ENCODE measurements around the gene CADM2. TPM values are rescaled to one million over a fixed set of nuclear protein-coding genes. Genes with fewer than 3 reads are reported as not detected.

Gene CADM2
- total and polyA plus RNA-seq, 2 experiments from 2014 or later = 13.3 to 47.5 TPM

DNA sequence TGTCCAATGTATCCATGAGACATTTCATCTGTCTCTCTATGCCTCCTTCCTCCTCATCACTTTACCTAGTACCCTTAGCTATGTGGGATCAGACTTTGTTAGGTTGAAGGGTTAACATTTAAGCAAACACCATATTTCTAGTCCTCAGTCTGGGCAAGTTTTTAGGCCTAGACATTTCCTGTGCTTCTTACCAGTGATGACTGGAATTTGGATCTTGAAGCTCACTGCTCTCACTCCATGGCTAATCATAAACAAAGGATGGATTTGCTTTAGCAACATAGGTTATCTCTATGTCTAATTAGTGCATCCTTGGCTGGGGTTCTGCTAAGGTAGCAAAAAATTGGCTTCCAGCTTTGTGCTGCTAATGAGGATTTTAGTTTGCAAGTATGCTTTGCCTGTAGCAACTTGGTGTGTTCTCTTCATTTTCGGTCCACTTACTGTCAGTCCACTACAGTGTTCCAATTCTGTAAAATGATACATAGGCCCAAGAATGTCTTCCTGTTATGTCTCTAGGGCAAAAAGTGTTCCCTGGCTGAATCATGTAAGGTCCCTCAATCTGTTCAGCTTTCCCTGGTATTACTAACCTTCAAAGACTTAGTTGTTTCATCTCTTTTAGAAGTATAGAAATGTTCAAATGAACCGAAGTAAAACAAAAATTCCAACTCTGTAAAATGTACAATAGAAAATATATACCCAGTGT is 615.4 kb downstream of the CADM2 start:
- Histone ChIP-seq H3K4me1 (ENCODE audit: insufficient read depth) (no peaks in the 10 kb centered on the region), H3F3A (replicated peaks; ENCODE audit: low read depth) (no peaks in the 10 kb centered on the region), H3K79me2 (replicated peaks; ENCODE audit: insufficient read depth) (no peaks in the 10 kb centered on the region), H3K27ac (ENCODE audit: low read depth) (no peak overlapping the region), H4K20me1 (replicated peaks; ENCODE audit: insufficient read depth) (no peaks in the 10 kb centered on the region), H2AFZ (no peak overlapping the region), H3K9me2 (ENCODE audit: insufficient read depth) (no peaks in the 10 kb centered on the region), H3K4me3 (no peak overlapping the region), H3K4me2 (no peak overlapping the region), H3K27me3 (ENCODE audit: insufficient read depth) (no peaks in the 10 kb centered on the region), H3K36me3 (ENCODE audit: insufficient read depth) (no peaks in the 10 kb centered on the region)
- Mint-ChIP-seq H3K9me3 (no peaks in the 10 kb centered on the region), H3K27me3 (ENCODE audit: insufficient read depth, low read depth, poor library complexity) (no peaks in the 10 kb centered on the region), H3K4me3 (no peak overlapping the region), H3K27ac (no peak overlapping the region), H3K4me1 (peaks cover 10% of the 10 kb centered on the region; the same call in 2 of the 3 replicates), H3K36me3 (ENCODE audit: low read depth) (no peaks in the 10 kb centered on the region)
- ATAC-seq = no peak
- no peak for DNase-seq (ENCODE audit: low spot score)
- TF ChIP-seq EZH2 (IDR thresholded peaks at IDR 0.05; ENCODE audit: low read depth, unreplicated experiment) = no peak
- no peak for TF ChIP-seq ZNF331 (CRISPR knock-in tag; IDR thresholded peaks at IDR 0.05; ENCODE audit: low read depth)
- TF ChIP-seq, protein P1, sequence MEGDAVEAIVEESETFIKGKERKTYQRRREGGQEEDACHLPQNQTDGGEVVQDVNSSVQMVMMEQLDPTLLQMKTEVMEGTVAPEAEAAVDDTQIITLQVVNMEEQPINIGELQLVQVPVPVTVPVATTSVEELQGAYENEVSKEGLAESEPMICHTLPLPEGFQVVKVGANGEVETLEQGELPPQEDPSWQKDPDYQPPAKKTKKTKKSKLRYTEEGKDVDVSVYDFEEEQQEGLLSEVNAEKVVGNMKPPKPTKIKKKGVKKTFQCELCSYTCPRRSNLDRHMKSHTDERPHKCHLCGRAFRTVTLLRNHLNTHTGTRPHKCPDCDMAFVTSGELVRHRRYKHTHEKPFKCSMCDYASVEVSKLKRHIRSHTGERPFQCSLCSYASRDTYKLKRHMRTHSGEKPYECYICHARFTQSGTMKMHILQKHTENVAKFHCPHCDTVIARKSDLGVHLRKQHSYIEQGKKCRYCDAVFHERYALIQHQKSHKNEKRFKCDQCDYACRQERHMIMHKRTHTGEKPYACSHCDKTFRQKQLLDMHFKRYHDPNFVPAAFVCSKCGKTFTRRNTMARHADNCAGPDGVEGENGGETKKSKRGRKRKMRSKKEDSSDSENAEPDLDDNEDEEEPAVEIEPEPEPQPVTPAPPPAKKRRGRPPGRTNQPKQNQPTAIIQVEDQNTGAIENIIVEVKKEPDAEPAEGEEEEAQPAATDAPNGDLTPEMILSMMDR (conservative IDR thresholded peaks at IDR 0.05; ENCODE audit: low read depth in 2 of 2) = no peak
- no peak for TF ChIP-seq CREB1 (CRISPR knock-in tag; IDR thresholded peaks at IDR 0.05; ENCODE audit: low read depth)
- no peak for TF ChIP-seq STAT1 (IDR thresholded peaks at IDR 0.05; ENCODE audit: unreplicated experiment)
- TF ChIP-seq, protein P2, sequence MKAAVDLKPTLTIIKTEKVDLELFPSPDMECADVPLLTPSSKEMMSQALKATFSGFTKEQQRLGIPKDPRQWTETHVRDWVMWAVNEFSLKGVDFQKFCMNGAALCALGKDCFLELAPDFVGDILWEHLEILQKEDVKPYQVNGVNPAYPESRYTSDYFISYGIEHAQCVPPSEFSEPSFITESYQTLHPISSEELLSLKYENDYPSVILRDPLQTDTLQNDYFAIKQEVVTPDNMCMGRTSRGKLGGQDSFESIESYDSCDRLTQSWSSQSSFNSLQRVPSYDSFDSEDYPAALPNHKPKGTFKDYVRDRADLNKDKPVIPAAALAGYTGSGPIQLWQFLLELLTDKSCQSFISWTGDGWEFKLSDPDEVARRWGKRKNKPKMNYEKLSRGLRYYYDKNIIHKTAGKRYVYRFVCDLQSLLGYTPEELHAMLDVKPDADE (IDR thresholded peaks at IDR 0.05) = no peak

- Histone ChIP-seq H3K9me2 (ENCODE audit: insufficient read depth) (no peaks in the 10 kb centered on the region), H3K27ac (ENCODE audit: low read depth) (no peak overlapping the region), H3K4me3 (no peak overlapping the region), H4K20me1 (replicated peaks; ENCODE audit: insufficient read depth) (no peaks in the 10 kb centered on the region), H3K79me2 (replicated peaks; ENCODE audit: insufficient read depth) (no peaks in the 10 kb centered on the region), H3K36me3 (ENCODE audit: insufficient read depth) (no peaks in the 10 kb centered on the region), H3K4me2 (no peak overlapping the region), H3F3A (replicated peaks; ENCODE audit: low read depth) (no peaks in the 10 kb centered on the region), H3K27me3 (ENCODE audit: insufficient read depth) (no peaks in the 10 kb centered on the region), H2AFZ (no peak overlapping the region), H3K4me1 (ENCODE audit: insufficient read depth) (no peaks in the 10 kb centered on the region)
- DNase-seq (ENCODE audit: low spot score) (peak; percentile 84), ATAC-seq (no peak)
- H3K4me3 Mint-ChIP-seq = no peak overlapping the region
- H3K27me3 Mint-ChIP-seq (ENCODE audit: insufficient read depth, low read depth, poor library complexity) = no peaks in the 10 kb centered on the region
- no peak overlapping the region for H3K27ac Mint-ChIP-seq
- H3K4me1 Mint-ChIP-seq = peaks cover 12% of the 10 kb centered on the region; the same call in 2 of the 3 replicates
- TF ChIP-seq NANOG (IDR thresholded peaks at IDR 0.05; ENCODE audit: borderline replicate concordance) (no peak; the same call in 1 of the 2 replicates), POLR2AphosphoS5 (IDR thresholded peaks at IDR 0.05; ENCODE audit: low read depth) (no peak), STAT1 (IDR thresholded peaks at IDR 0.05; ENCODE audit: unreplicated experiment) (no peak)
- TF ChIP-seq, protein P1 (conservative IDR thresholded peaks at IDR 0.05; ENCODE audit: low read depth in 2 of 2) = peak; percentile 88 to 90
- H3K36me3 Mint-ChIP-seq (ENCODE audit: low read depth) = no peaks in the 10 kb centered on the region
- no peaks in the 10 kb centered on the region for H3K9me3 Mint-ChIP-seq
Measured at GRCh38 chr3:85576091-85576690, 617.4 kb downstream of the CADM2 start.
